KOPT-K1 (cell line): ENCODE data around the gene JAG2.

Source experiments
- H3K27ac ChIP-seq: fragments of 200-600 bp; sonication (generic); 2 replicates; pipeline ENCODE4 v1.5.1; 2016; ENCODE audit warnings: antibody characterized with exemption, mild to moderate bottlenecking, low read depth, low read length; ENCODE audit not compliant: poor library complexity, severe bottlenecking
- H3K36me3 ChIP-seq: fragments of 200-600 bp; sonication (generic); 2 replicates; pipeline ENCODE4 v1.5.1; 2017; ENCODE audit warnings: antibody characterized with exemption, mild to moderate bottlenecking, low read length, moderate library complexity; ENCODE audit not compliant: insufficient read depth
- H3K9me3 ChIP-seq: fragments of 200-600 bp; sonication (generic); 2 replicates; pipeline ENCODE4 v1.5.1; 2017; ENCODE audit warnings: antibody characterized with exemption, low read length, mild to moderate bottlenecking; ENCODE audit not compliant: insufficient read depth, poor library complexity, severe bottlenecking

The JAG2 gene

GRCh38 chr14:105100910-105101309 is 67.7 kb downstream of the JAG2 start:
- Histone ChIP-seq H3K27ac (no peak overlapping the region), H3K9me3 (peaks cover 19% of the 10 kb centered on the region), H3K36me3 (no peaks in the 10 kb centered on the region)

- H3K36me3 ChIP-seq, result no peaks in the 10 kb centered on the region
- H3K9me3 ChIP-seq, result peaks cover 19% of the 10 kb centered on the region
- H3K27ac ChIP-seq, result no peak overlapping the region
Observed at GRCh38 chr14:105099778-105100177, 68.8 kb downstream of the JAG2 start.

GRCh38 chr14:105098316-105098715 is 70.3 kb downstream of the JAG2 start:
- Histone ChIP-seq H3K9me3 (peaks cover 16% of the 10 kb centered on the region), H3K36me3 (no peaks in the 10 kb centered on the region), H3K27ac (no peak overlapping the region)

GRCh38 chr14:105097794-105098127 is 70.8 kb downstream of the JAG2 start:
- Histone ChIP-seq H3K9me3 (peaks cover 12% of the 10 kb centered on the region), H3K36me3 (no peaks in the 10 kb centered on the region), H3K27ac (no peak overlapping the region)

- H3K9me3 ChIP-seq, result peaks cover 12% of the 10 kb centered on the region
- H3K27ac ChIP-seq, result no peak overlapping the region
- H3K36me3 ChIP-seq, result no peaks in the 10 kb centered on the region
Observed at GRCh38 chr14:105096206-105096875, 72.2 kb downstream of the JAG2 start.

- no peak overlapping the region for H3K27ac ChIP-seq
- peaks cover 11% of the 10 kb centered on the region for H3K9me3 ChIP-seq
- no peaks in the 10 kb centered on the region for H3K36me3 ChIP-seq
Observed at GRCh38 chr14:105095236-105095805, 73.3 kb downstream of the JAG2 start.

GRCh38 chr14:105094193-105094907 is 74.2 kb downstream of the JAG2 start:
- Histone ChIP-seq H3K27ac (no peak overlapping the region), H3K36me3 (no peaks in the 10 kb centered on the region)

GRCh38 chr14:105093431-105094192 is 75.0 kb downstream of the JAG2 start:
- H3K27ac ChIP-seq, result no peak overlapping the region
- H3K9me3 ChIP-seq, result no peaks in the 10 kb centered on the region
- no peaks in the 10 kb centered on the region for H3K36me3 ChIP-seq

More at GRCh38 chr14:105094193-105094907, 74.2 kb downstream of the JAG2 start:
- H3K9me3 ChIP-seq, result peaks cover 1% of the 10 kb centered on the region

- H3K27ac ChIP-seq, result no peak overlapping the region
- H3K36me3 ChIP-seq, result no peaks in the 10 kb centered on the region
- H3K9me3 ChIP-seq, result no peaks in the 10 kb centered on the region
Observed at GRCh38 chr14:105093038-105093430, 75.5 kb downstream of the JAG2 start.

- Histone ChIP-seq H3K36me3 (no peaks in the 10 kb centered on the region), H3K27ac (no peak overlapping the region), H3K9me3 (no peaks in the 10 kb centered on the region)
Observed at GRCh38 chr14:105092171-105093037, 76.2 kb downstream of the JAG2 start.

- Histone ChIP-seq H3K9me3 (no peaks in the 10 kb centered on the region), H3K27ac (no peak overlapping the region), H3K36me3 (no peaks in the 10 kb centered on the region)
Observed at GRCh38 chr14:105091517-105092170, 76.9 kb downstream of the JAG2 start.

GRCh38 chr14:105091054-105091516 is 77.5 kb downstream of the JAG2 start:
- H3K27ac ChIP-seq, result no peak overlapping the region
- no peaks in the 10 kb centered on the region for H3K36me3 ChIP-seq
- no peaks in the 10 kb centered on the region for H3K9me3 ChIP-seq
